Nephron (organoid): ENCODE measurements around the gene CFD.

ENCODE experiments used
- H3K27ac Mint-ChIP-seq, 3 experiments: 2 replicates each; pipeline ENCODE4 v1.8.0; 2020; ENCODE audit warnings: mixed read lengths in 3 of 3, mild to moderate bottlenecking in 2 of 3, moderate library complexity in 1 of 3
- H3K27me3 Mint-ChIP-seq: 2 replicates; pipeline ENCODE4 v1.8.0; 2021; ENCODE audit warnings: low read depth, mild to moderate bottlenecking, moderate library complexity, mixed read lengths
- H3K36me3 Mint-ChIP-seq: 2 replicates; pipeline ENCODE4 v1.8.0; 2020; ENCODE audit warnings: low read depth, mixed read lengths
- H3K4me1 Mint-ChIP-seq: 2 replicates; pipeline ENCODE4 v1.8.0; 2020; ENCODE audit warnings: mixed read lengths
- H3K4me3 Mint-ChIP-seq, 3 experiments: 2 replicates each; pipeline ENCODE4 v1.8.0; 2020; ENCODE audit warnings: mild to moderate bottlenecking in 3 of 3, mixed read lengths in 3 of 3, moderate library complexity in 2 of 3
- H3K9me3 Mint-ChIP-seq: 2 replicates; pipeline ENCODE4 v1.8.0; 2020; ENCODE audit warnings: mixed read lengths
- TF ChIP-seq, protein P1 (sequence below), 3 experiments: fragments of 200-600 bp; sonication (generic); IDR thresholded peaks; one replicate each; pipeline ENCODE4 v1.5.0; 2021; ENCODE audit warnings: antibody characterized with exemption in 3 of 3; ENCODE audit not compliant: unreplicated experiment in 3 of 3

Gene CFD

DNA sequence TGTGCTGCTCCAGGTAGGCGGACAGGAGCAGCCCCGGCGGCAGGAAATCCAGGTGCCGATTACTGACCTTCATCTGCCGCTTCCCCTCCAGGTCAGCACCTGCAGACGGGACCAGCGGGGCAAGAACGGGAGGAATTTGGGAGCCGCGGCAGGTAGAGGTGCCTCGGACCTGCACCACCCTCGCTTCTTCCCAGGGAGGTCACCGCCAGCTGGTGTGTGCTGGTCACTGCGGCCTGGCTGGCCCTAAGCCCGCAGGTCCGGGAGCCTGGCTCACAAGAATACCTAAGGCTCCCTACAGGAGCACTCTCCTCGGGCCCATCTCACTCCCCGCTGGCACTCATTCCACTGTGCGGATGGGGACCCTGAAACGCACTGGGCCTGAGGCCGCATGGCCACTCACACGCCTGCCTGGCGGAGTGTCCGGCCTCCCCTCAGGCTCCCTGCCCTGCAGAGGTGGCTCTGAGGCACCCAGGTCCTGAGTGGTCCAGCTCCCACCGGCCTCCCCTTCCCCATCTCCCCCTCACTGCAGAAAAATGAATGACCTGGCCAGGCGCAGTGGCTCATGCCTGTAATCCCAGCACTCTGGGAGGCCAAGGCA lies 38.1 kb downstream of the CFD start:
- TF ChIP-seq, protein P1, sequence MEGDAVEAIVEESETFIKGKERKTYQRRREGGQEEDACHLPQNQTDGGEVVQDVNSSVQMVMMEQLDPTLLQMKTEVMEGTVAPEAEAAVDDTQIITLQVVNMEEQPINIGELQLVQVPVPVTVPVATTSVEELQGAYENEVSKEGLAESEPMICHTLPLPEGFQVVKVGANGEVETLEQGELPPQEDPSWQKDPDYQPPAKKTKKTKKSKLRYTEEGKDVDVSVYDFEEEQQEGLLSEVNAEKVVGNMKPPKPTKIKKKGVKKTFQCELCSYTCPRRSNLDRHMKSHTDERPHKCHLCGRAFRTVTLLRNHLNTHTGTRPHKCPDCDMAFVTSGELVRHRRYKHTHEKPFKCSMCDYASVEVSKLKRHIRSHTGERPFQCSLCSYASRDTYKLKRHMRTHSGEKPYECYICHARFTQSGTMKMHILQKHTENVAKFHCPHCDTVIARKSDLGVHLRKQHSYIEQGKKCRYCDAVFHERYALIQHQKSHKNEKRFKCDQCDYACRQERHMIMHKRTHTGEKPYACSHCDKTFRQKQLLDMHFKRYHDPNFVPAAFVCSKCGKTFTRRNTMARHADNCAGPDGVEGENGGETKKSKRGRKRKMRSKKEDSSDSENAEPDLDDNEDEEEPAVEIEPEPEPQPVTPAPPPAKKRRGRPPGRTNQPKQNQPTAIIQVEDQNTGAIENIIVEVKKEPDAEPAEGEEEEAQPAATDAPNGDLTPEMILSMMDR (IDR thresholded peaks at IDR 0.05; ENCODE audit: unreplicated experiment in 3 of 3), result peak in 1 of 3 experiments; percentile 14
- Mint-ChIP-seq H3K4me1 (peaks cover 5% of the 10 kb centered on the region), H3K4me3 (no peak overlapping the region), H3K27ac (no peak overlapping the region), H3K9me3 (no peaks in the 10 kb centered on the region), H3K36me3 (peaks cover 9% of the 10 kb centered on the region), H3K27me3 (no peaks in the 10 kb centered on the region)

DNA sequence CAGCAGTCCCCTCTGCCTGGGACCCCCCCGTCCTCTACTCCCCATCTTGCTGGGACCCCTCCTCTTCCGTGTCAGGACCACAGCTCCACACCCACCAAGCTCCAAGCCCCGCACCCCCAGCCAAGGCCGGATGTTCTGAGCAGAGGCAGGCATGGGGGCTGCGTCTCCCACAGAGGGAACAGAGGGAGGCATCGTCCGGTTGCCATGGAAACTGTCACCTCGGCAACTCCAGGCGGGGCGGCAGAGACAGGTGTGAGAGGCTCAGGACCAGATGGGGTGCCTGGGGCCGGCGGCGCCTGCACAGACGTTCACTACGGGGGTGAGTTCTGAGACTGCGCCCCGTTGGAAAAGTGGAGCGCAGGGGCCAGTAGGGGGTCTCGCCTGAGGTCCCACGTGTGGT lies 39.2 kb downstream of the CFD start:
- Mint-ChIP-seq H3K36me3 (peaks cover 9% of the 10 kb centered on the region), H3K27me3 (no peaks in the 10 kb centered on the region), H3K27ac (peak overlapping the region in 1 of 3 experiments; percentile 63), H3K9me3 (no peaks in the 10 kb centered on the region), H3K4me1 (no peaks in the 10 kb centered on the region), H3K4me3 (no peak overlapping the region)
- TF ChIP-seq, protein P1 (IDR thresholded peaks at IDR 0.05; ENCODE audit: unreplicated experiment in 3 of 3), result no peak

DNA sequence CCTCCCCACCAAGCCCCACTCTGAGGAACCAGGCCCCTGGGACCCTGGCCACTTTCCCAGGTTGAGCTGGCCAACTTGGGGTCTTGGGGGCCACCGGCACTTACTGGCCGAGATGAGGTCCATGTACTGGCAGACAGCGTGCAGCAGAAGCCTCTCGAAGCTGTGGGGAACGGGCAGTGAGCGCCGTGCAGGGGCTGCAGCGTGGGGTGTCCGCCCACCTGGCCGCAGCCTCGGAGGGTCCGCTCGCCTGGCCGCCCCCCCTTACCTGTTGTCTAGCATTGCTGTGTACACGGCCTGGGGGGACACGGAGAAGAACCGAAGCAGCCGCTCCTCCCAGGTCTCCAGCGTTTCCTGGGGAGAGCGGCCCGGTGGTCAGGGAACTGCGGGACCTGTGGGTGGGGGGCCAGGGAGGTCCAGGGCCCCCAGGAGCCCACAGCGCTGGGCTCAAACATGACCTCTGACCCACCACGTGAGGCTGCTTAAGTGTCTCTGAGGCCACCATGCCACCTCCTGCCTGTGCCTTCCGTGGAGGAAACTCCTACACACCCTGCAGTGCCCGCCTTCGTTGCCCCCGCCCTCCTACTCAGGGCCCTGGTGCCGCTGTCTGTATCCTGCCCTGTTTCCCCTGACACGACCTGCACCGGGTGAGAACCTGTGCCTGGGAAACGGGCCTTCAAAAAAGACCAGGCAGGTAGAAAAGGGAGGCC lies 40.0 kb downstream of the CFD start:
- H3K27me3 Mint-ChIP-seq, result no peaks in the 10 kb centered on the region
- no peaks in the 10 kb centered on the region for H3K9me3 Mint-ChIP-seq
- no peak overlapping the region for H3K4me3 Mint-ChIP-seq
- peaks cover 9% of the 10 kb centered on the region for H3K36me3 Mint-ChIP-seq
- H3K4me1 Mint-ChIP-seq, result peaks cover 4% of the 10 kb centered on the region
- H3K27ac Mint-ChIP-seq, result no peak overlapping the region
- TF ChIP-seq, protein P1 (IDR thresholded peaks at IDR 0.05; ENCODE audit: unreplicated experiment in 3 of 3), result no peak

DNA sequence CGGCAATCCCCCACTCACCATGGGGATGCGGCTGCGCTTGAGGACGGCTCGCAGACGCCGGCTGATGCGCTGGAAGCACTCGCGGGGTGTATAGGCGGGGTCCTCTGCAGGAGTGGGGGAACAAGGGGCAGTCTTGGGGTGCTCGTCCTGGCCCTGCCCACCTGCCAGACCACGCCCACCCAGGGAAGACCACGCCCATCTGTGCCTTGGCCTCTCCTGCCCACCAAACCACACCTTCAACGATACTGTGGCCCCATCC lies 40.5 kb downstream of the CFD start:
- no peak overlapping the region for H3K27ac Mint-ChIP-seq
- no peaks in the 10 kb centered on the region for H3K27me3 Mint-ChIP-seq
- no peaks in the 10 kb centered on the region for H3K9me3 Mint-ChIP-seq
- TF ChIP-seq, protein P1 (IDR thresholded peaks at IDR 0.05; ENCODE audit: unreplicated experiment in 3 of 3), result no peak
- H3K36me3 Mint-ChIP-seq, result peaks cover 9% of the 10 kb centered on the region
- H3K4me3 Mint-ChIP-seq, result no peak overlapping the region
- H3K4me1 Mint-ChIP-seq, result peaks cover 4% of the 10 kb centered on the region

DNA sequence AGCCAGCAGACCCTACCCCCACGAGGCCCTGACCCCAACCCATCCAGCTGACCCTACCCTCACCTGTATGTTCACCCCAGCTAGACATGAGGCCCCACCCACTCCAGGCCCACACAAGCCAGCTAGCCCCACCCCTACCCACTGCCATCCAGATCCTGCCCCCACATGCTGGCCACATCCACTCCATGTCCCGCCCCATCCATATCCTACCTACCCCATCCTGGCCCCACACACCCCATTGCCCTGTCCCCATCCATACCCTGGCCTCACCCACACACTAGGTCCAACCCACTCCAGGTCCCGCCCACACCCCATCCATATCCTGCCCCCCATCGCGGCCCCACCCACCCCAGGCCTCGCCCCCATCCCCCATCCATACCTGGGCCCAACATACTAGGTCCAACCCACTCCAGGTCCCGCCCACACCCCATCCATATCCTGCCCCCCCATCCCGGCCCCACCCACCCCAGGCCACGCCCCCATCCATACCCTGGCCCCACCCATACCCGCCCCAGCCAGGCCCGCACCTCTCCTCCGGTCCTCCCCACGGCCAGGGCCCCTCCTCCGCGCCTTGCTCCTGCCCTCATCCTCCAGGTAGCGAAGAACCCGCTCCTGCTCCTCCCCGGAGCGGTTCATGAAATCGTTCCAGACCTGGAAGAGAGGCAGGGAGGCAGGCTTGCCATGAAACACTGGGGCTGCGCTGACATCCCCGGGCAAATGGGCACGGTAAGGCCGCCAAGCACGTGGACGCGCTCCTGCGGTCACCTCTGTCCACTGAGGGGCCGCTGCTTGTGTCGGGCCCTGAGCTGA lies 41.0 kb downstream of the CFD start:
- TF ChIP-seq, protein P1 (IDR thresholded peaks at IDR 0.05; ENCODE audit: unreplicated experiment in 3 of 3), result no peak
- no peaks in the 10 kb centered on the region for H3K27me3 Mint-ChIP-seq
- H3K4me3 Mint-ChIP-seq, result no peak overlapping the region
- H3K27ac Mint-ChIP-seq, result no peak overlapping the region
- peaks cover 9% of the 10 kb centered on the region for H3K36me3 Mint-ChIP-seq
- H3K9me3 Mint-ChIP-seq, result no peaks in the 10 kb centered on the region
- H3K4me1 Mint-ChIP-seq, result peaks cover 4% of the 10 kb centered on the region
